Motor neuron (in vitro differentiated cells): ENCODE data around the gene UROC1. TPM values are rescaled to one million over a fixed set of nuclear protein-coding genes. Genes with fewer than 3 reads are reported as not detected.
A peak's percentile ranks its signal among the peaks of the same experiment; 100 is the strongest.

Source experiments
- ATAC-seq, 8 experiments: fragments of 200-7000 bp; cut with Tn5 transposase; replicated peaks in 6 of 8; 2 replicates each; pipeline ENCODE4 v1.8.0; 2021; ENCODE audit warnings: mild to moderate bottlenecking in 8 of 8, moderate library complexity in 8 of 8
- H3K27ac ChIP-seq, 2 donors: fragments of 250-450 bp; sonication (Bioruptor Pico); 2 replicates each; pipeline ENCODE4 v1.9.0; 2021; ENCODE audit warnings: antibody characterized with exemption in 2 of 2, mild to moderate bottlenecking in 2 of 2, moderate library complexity in 1 of 2
- H3K4me1 ChIP-seq, 2 donors: fragments of 250-450 bp; sonication (Bioruptor Pico); replicated peaks in 1 of 2; 2 replicates each; pipeline ENCODE4 v1.6.1; 2021; ENCODE audit warnings: antibody characterized with exemption in 2 of 2, mild to moderate bottlenecking in 2 of 2, moderate library complexity in 1 of 2
- H3K4me3 ChIP-seq, 5 donors: fragments of 250-450 bp; sonication (Bioruptor Pico); 2 replicates each; pipeline ENCODE4 v1.9.0; 2021; ENCODE audit warnings: antibody characterized with exemption in 5 of 5, mild to moderate bottlenecking in 5 of 5, moderate library complexity in 4 of 5
- WGBS, 10 experiments: fragments of 450-650 bp; shearing (Covaris generic); methylation state at CpG; one replicate each; pipeline ENCODE4 v1.0.0; 2022; 5-methylcytosine and 5-hydroxymethylcytosine counted together
- in situ Hi-C, 9 experiments: fragments of 400-800 bp; cut with MboI; loops; one replicate each; pipeline ENCODE4 v1.15.0; 2021; ENCODE audit warnings: low sequenced_read_pairs in 9 of 9, low pct_unique_long_range_greater_than_20kb in 2 of 9; ENCODE audit not compliant: unreplicated experiment in 9 of 9
- total RNA-seq, 8 experiments: library from RNA; unstranded; fragments of 300-600 nt; gene quantifications; 2 replicates each; pipeline versions ENCODE4 v1.2.3 to v1.2.4, GENCODE V29; 2022

Gene UROC1
- total RNA-seq, 8 experiments from 2014 or later, result 0.04 to 0.38 (median 0.10) TPM; not detected in 2

- H3K4me3 ChIP-seq, result no peak overlapping the region
- peak in 5 of 8 experiments; percentile 44 to 87 (median 51) for ATAC-seq
- in situ Hi-C loops, result no loop called here
- no peaks in the 10 kb centered on the region for H3K4me1 ChIP-seq
- 100% methylated on average over 1 of the region's 2 CpGs; no CpG with 5 or more reads in 8 of the 10 experiments for WGBS, 10 experiments
- no peak overlapping the region for H3K27ac ChIP-seq
Observed at GRCh38 chr3:126446791-126447190, 70.8 kb downstream of the UROC1 start.

- Histone ChIP-seq H3K27ac (no peak overlapping the region), H3K4me3 (no peak overlapping the region), H3K4me1 (no peaks in the 10 kb centered on the region)
- WGBS, 10 experiments, result 60 to 100% (median 89%) methylated on average over 1 to 6 of the region's 8 CpGs; no CpG with 5 or more reads in 3 of the 10 experiments
- in situ Hi-C loops, result no loop called here
- ATAC-seq, result no peak
Observed at GRCh38 chr3:126446301-126446700, 71.3 kb downstream of the UROC1 start.

- Histone ChIP-seq H3K4me1 (no peaks in the 10 kb centered on the region), H3K27ac (no peak overlapping the region), H3K4me3 (no peak overlapping the region)
- WGBS, 10 experiments, result 40 to 100% (median 78%) methylated on average over 1 to 4 of the region's 5 CpGs; no CpG with 5 or more reads in 4 of the 10 experiments
- in situ Hi-C loops, result no loop called here
- ATAC-seq, result no peak
Observed at GRCh38 chr3:126445506-126445905, 72.1 kb downstream of the UROC1 start.

- in situ Hi-C loops, result no loop called here
- WGBS, 10 experiments, result 55 to 100% (median 79%) methylated on average over 1 to 3 of the region's 3 CpGs; no CpG with 5 or more reads in 4 of the 10 experiments
- ATAC-seq, result peak in 1 of 8 experiments; percentile 58
Observed at GRCh38 chr3:126442856-126443242, 74.7 kb downstream of the UROC1 start.

GRCh38 chr3:126442094-126442855, 75.3 kb downstream of the UROC1 start:
- in situ Hi-C loops, result no loop called here
- WGBS, 10 experiments, result 71 to 100% (median 93%) methylated on average over 1 to 11 of the region's 13 CpGs
- Histone ChIP-seq H3K4me1 (no peaks in the 10 kb centered on the region), H3K4me3 (no peak overlapping the region), H3K27ac (no peak overlapping the region)
- no peak for ATAC-seq

More at GRCh38 chr3:126442856-126443242, 74.7 kb downstream of the UROC1 start:
- Histone ChIP-seq H3K4me1 (no peaks in the 10 kb centered on the region), H3K27ac (no peak overlapping the region), H3K4me3 (no peak overlapping the region)

GRCh38 chr3:126441256-126441880, 76.2 kb downstream of the UROC1 start:
- no peak overlapping the region for H3K4me3 ChIP-seq
- H3K4me1 ChIP-seq, result no peaks in the 10 kb centered on the region
- ATAC-seq, result peak in 3 of 8 experiments; percentile 7 to 22 (median 12)
- WGBS, 10 experiments, result 86 to 100% (median 95%) methylated on average over 2 to 5 of the region's 20 CpGs; no CpG with 5 or more reads in 6 of the 10 experiments
- H3K27ac ChIP-seq, result no peak overlapping the region
- in situ Hi-C loops, result no loop called here

- ATAC-seq, result no peak
- Histone ChIP-seq H3K4me1 (no peaks in the 10 kb centered on the region), H3K4me3 (no peak overlapping the region), H3K27ac (no peak overlapping the region)
- 100% methylated on average over 2 of the region's 9 CpGs; no CpG with 5 or more reads in 9 of the 10 experiments for WGBS, 10 experiments
- in situ Hi-C loops, result no loop called here
Observed at GRCh38 chr3:126440709-126440995, 76.9 kb downstream of the UROC1 start.

- Histone ChIP-seq H3K4me1 (no peaks in the 10 kb centered on the region), H3K4me3 (no peak overlapping the region), H3K27ac (no peak overlapping the region)
- 83 to 100% (median 92%) methylated on average over 1 to 6 of the region's 12 CpGs; no CpG with 5 or more reads in 4 of the 10 experiments for WGBS, 10 experiments
- no peak for ATAC-seq
- in situ Hi-C loops, result no loop called here
Observed at GRCh38 chr3:126439968-126440708, 77.4 kb downstream of the UROC1 start.

- H3K27ac ChIP-seq, result no peak overlapping the region
- in situ Hi-C loops, result no loop called here
- no peak overlapping the region for H3K4me3 ChIP-seq
- no peak for ATAC-seq
- H3K4me1 ChIP-seq, result no peaks in the 10 kb centered on the region
- 66 to 100% (median 80%) methylated on average over 2 to 5 of the region's 15 CpGs; no CpG with 5 or more reads in 5 of the 10 experiments for WGBS, 10 experiments
Observed at GRCh38 chr3:126439346-126439967, 78.1 kb downstream of the UROC1 start.

- Histone ChIP-seq H3K27ac (no peak overlapping the region), H3K4me1 (no peaks in the 10 kb centered on the region), H3K4me3 (no peak overlapping the region)
- no peak for ATAC-seq
- WGBS, 10 experiments, result 67 to 100% (median 87%) methylated on average over 1 to 8 of the region's 10 CpGs; no CpG with 5 or more reads in 1 of the 10 experiments
- in situ Hi-C loops, result no loop called here
Observed at GRCh38 chr3:126438746-126439145, 78.8 kb downstream of the UROC1 start.

- Histone ChIP-seq H3K4me1 (no peaks in the 10 kb centered on the region), H3K27ac (no peak overlapping the region), H3K4me3 (no peak overlapping the region)
- ATAC-seq, result no peak
- WGBS, 10 experiments, result 47 to 100% (median 75%) methylated on average over 1 to 5 of the region's 8 CpGs; no CpG with 5 or more reads in 4 of the 10 experiments
- in situ Hi-C loops, result no loop called here
Observed at GRCh38 chr3:126438186-126438585, 79.4 kb downstream of the UROC1 start.

- H3K4me3 ChIP-seq, result no peak overlapping the region
- WGBS, 10 experiments, result 96 to 100% (median 100%) methylated on average over 1 to 8 of the region's 18 CpGs
- in situ Hi-C loops, result no loop called here
- H3K27ac ChIP-seq, result no peak overlapping the region
- ATAC-seq, result no peak
- H3K4me1 ChIP-seq, result no peaks in the 10 kb centered on the region
Observed at GRCh38 chr3:126436826-126437717, 80.5 kb downstream of the UROC1 start.
